ENCODE data around the gene AKIRIN2. TPM values are rescaled to one million over a fixed set of nuclear protein-coding genes. Genes with fewer than 3 reads are reported as not detected.

Gene AKIRIN2
- total and polyA plus RNA-seq, 9 of the 15 experiments (the other 6 are each of a cell fraction or from before 2014, with no cell fraction given): 5.8 to 63.9 (median 28.1) TPM

DNA sequence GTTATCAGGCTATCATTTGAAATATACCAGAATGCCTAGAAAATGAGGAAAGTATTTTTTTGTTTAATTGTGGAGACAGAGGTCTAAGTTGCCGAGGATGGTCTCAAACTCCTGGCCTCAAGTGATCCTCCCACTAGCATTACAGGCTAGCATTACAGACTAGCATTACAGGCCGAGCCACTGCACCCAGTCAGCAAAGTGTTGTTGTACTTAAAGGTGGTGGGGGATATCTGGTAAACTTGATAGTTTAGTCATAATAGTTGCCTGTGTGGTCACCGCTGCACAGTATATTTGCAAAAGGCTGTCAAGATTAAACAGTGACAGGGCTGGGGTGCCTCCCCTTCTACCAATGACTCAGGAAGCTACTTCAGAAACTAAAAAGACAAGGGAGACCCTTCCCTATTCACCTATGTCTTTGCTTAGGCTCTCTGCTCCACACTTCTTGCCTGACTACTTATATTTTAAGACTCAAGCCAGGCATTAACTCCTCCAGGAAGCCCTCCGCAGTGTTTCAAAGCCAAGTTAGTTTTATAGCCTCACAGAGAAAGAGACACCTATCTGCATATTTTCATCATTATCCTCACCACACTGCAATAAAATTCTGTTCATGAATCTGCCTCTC is 3.1 kb upstream of the AKIRIN2 start (continued):
- TF ChIP-seq, protein P1, sequence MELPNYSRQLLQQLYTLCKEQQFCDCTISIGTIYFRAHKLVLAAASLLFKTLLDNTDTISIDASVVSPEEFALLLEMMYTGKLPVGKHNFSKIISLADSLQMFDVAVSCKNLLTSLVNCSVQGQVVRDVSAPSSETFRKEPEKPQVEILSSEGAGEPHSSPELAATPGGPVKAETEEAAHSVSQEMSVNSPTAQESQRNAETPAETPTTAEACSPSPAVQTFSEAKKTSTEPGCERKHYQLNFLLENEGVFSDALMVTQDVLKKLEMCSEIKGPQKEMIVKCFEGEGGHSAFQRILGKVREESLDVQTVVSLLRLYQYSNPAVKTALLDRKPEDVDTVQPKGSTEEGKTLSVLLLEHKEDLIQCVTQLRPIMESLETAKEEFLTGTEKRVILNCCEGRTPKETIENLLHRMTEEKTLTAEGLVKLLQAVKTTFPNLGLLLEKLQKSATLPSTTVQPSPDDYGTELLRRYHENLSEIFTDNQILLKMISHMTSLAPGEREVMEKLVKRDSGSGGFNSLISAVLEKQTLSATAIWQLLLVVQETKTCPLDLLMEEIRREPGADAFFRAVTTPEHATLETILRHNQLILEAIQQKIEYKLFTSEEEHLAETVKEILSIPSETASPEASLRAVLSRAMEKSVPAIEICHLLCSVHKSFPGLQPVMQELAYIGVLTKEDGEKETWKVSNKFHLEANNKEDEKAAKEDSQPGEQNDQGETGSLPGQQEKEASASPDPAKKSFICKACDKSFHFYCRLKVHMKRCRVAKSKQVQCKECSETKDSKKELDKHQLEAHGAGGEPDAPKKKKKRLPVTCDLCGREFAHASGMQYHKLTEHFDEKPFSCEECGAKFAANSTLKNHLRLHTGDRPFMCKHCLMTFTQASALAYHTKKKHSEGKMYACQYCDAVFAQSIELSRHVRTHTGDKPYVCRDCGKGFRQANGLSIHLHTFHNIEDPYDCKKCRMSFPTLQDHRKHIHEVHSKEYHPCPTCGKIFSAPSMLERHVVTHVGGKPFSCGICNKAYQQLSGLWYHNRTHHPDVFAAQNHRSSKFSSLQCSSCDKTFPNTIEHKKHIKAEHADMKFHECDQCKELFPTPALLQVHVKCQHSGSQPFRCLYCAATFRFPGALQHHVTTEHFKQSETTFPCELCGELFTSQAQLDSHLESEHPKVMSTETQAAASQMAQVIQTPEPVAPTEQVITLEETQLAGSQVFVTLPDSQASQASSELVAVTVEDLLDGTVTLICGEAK (IDR thresholded peaks at IDR 0.05): no peak
- TF ChIP-seq, protein P1 (CRISPR knock-in tag; IDR thresholded peaks at IDR 0.05): no peak
- TF ChIP-seq BRD9 (IDR thresholded peaks at IDR 0.05; ENCODE audit: low read depth, partially characterized antibody): peak; percentile 35
- TF ChIP-seq THRAP3 (IDR thresholded peaks at IDR 0.05; ENCODE audit: borderline replicate concordance): no peak
- no peak for TF ChIP-seq MEF2D (tag; conservative IDR thresholded peaks at IDR 0.05; ENCODE audit: low read depth)
- TF ChIP-seq POLR3G (IDR thresholded peaks at IDR 0.05; ENCODE audit: extremely low read depth, insufficient read length, insufficient replicate concordance): no peak
- TF ChIP-seq MAFK (IDR thresholded peaks at IDR 0.05; ENCODE audit: low read length): no peak
- TF ChIP-seq TRIM25 (IDR thresholded peaks at IDR 0.05; ENCODE audit: borderline replicate concordance): no peak
- no peak for TF ChIP-seq ZNF830 (CRISPR knock-in tag; IDR thresholded peaks at IDR 0.05)
- TF ChIP-seq SMARCB1 (IDR thresholded peaks at IDR 0.05; ENCODE audit: insufficient read length, low read depth): no peak
- TF ChIP-seq, protein P2, sequence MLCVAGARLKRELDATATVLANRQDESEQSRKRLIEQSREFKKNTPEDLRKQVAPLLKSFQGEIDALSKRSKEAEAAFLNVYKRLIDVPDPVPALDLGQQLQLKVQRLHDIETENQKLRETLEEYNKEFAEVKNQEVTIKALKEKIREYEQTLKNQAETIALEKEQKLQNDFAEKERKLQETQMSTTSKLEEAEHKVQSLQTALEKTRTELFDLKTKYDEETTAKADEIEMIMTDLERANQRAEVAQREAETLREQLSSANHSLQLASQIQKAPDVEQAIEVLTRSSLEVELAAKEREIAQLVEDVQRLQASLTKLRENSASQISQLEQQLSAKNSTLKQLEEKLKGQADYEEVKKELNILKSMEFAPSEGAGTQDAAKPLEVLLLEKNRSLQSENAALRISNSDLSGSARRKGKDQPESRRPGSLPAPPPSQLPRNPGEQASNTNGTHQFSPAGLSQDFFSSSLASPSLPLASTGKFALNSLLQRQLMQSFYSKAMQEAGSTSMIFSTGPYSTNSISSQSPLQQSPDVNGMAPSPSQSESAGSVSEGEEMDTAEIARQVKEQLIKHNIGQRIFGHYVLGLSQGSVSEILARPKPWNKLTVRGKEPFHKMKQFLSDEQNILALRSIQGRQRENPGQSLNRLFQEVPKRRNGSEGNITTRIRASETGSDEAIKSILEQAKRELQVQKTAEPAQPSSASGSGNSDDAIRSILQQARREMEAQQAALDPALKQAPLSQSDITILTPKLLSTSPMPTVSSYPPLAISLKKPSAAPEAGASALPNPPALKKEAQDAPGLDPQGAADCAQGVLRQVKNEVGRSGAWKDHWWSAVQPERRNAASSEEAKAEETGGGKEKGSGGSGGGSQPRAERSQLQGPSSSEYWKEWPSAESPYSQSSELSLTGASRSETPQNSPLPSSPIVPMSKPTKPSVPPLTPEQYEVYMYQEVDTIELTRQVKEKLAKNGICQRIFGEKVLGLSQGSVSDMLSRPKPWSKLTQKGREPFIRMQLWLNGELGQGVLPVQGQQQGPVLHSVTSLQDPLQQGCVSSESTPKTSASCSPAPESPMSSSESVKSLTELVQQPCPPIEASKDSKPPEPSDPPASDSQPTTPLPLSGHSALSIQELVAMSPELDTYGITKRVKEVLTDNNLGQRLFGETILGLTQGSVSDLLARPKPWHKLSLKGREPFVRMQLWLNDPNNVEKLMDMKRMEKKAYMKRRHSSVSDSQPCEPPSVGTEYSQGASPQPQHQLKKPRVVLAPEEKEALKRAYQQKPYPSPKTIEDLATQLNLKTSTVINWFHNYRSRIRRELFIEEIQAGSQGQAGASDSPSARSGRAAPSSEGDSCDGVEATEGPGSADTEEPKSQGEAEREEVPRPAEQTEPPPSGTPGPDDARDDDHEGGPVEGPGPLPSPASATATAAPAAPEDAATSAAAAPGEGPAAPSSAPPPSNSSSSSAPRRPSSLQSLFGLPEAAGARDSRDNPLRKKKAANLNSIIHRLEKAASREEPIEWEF (CRISPR knock-in tag; IDR thresholded peaks at IDR 0.05): no peak
- no peak for TF ChIP-seq ZNF133 (CRISPR knock-in tag; IDR thresholded peaks at IDR 0.05)
